Upper lobe of left lung (tissue), 6 donors: ENCODE measurements around the gene SLA2. TPM values are rescaled to one million over a fixed set of nuclear protein-coding genes. Genes with fewer than 3 reads are reported as not detected.

Experiments used
- small RNA-seq, 4 donors: library from RNA; depleted of rRNA; stranded (forward); fragments of <200 nt; gene quantifications; one replicate each; pipeline ENCODE3, GENCODE V24; 2016
- total RNA-seq, 6 donors: library from RNA; depleted of rRNA in 4 of 6; stranded (reverse); fragments of >200 nt in 4 of 6; gene quantifications; one replicate each; pipeline versions ENCODE4 v1.1.0 to v1.2.1, GENCODE V29; 2016 to 2021
- donor health status: DM: no; HTN: no; CAD: no; lungs with moderate emphysema.
- donor health status: DM: no; HTN: yes; CAD: no; lungs with severe emphysema.

The SLA2 gene
- total RNA-seq, 6 donors from 2014 or later, result 0.97 to 6.9 (median 3.0) TPM

Small RNA genes lying within 50 kb of the gene (small RNA-seq; reads per million reads assigned to genes)
- gene RF00019, result 0 reads per million in 4 donors

Other genes starting within 250 kb of the SLA2 start
- gene MYL9, start 104.7 kb downstream of the SLA2 start, total RNA-seq, result 100 to 1,000 TPM in 5 of 6 donors, 10 to 100 TPM in 1; 79.6 to 425 (median 169) TPM
- 10 to 100 TPM in 4 of 6 donors, 1 to 10 TPM in 2; 9.4 to 20.1 (median 11.9) TPM for gene TGIF2, start 72.6 kb downstream of the SLA2 start, total RNA-seq
- 100 to 1,000 TPM in 2 of 6 donors, 10 to 100 TPM in 4; 57.6 to 124 (median 80.3) TPM for gene RAB5IF, start 40.4 kb downstream of the SLA2 start, total RNA-seq
- gene NDRG3, start 99.9 kb upstream of the SLA2 start, total RNA-seq, result 10 to 100 TPM in 5 of 6 donors, 1 to 10 TPM in 1; 7.8 to 28.7 (median 18.2) TPM
- 10 to 100 TPM in 2 of 6 donors, 1 to 10 TPM in 4; 4.7 to 29.3 (median 7.8) TPM for gene DSN1, start 127.6 kb upstream of the SLA2 start, total RNA-seq
- 1 to 10 TPM in 1 of 6 donors, under 1 TPM in 2, not detected in 3; 0.31 to 1.3 (median 0.61) TPM for gene TLDC2, start 229.9 kb upstream of the SLA2 start, total RNA-seq